ENCODE measurements around the gene DIP2A. TPM values are rescaled to one million over a fixed set of nuclear protein-coding genes. Genes with fewer than 3 reads are reported as not detected.

DIP2A gene
- total and polyA plus RNA-seq, 7 donors: 7.3 to 12.2 (median 11.0) TPM

DNA sequence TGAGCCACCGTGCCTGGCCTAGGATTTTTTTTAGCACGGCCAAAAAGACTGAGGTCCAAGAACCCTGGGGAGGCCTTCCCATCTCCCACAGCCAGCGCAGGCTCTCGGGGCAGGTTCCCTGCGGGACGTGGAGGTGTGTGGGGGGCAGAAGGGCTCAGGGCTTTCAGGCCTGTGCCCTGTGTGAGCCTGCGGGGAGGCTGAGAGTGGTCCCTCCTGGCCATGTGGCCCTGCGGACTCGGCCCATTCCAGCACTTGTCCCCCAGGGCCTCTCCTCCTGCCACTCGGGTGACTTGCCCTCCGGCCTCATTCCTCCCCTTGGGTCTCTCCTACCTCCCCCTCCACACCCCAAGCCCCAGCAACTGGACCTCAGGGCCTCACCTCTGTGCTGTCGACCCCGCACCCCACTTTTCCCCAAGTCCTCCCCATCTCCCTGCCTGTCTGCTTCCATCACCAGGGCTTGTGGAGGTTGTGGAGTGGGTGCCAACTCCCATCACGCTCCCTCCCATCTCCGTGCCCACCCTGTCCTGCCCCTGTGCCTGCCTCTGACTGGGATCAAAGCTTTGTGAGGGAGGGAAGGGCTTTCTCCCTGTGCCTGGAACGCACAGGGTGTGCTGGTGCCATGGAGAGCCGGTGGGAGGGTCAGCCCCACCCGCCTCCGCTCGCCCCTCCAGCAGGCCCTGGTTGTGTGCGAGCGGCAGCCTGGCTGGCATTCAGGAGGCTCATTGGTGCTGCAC, 32.2 kb upstream of the DIP2A start:
- no peak for ATAC-seq
- Histone ChIP-seq H3K4me3 (no peak overlapping the region), H3K27me3 (ENCODE audit: insufficient read depth in 3 of 3, low read length in 2 of 3) (no peaks in the 10 kb centered on the region), H3K4me1 (no peaks in the 10 kb centered on the region), H3K27ac (no peak overlapping the region), H3K9me3 (no peaks in the 10 kb centered on the region), H3K36me3 (ENCODE audit: insufficient read depth in 1 of 2, low read depth in 1 of 2) (peaks cover 22 to 95% of the 10 kb centered on the region in 2 donors)
- peak in 1 of 2 donors; percentile 46 for DNase-seq
- 86 to 92% (median 89%) methylated on average over 22 of the region's 22 CpGs for WGBS, 3 donors
- intact Hi-C loops (cut with DNase I): loop anchor here in 1 of 2 donors (10.0 kb wide), 1 partner anchor 182 kb away; no protein-coding TSS in a partner anchor
- no peak for TF ChIP-seq CTCF (IDR thresholded peaks at IDR 0.05)

DNA sequence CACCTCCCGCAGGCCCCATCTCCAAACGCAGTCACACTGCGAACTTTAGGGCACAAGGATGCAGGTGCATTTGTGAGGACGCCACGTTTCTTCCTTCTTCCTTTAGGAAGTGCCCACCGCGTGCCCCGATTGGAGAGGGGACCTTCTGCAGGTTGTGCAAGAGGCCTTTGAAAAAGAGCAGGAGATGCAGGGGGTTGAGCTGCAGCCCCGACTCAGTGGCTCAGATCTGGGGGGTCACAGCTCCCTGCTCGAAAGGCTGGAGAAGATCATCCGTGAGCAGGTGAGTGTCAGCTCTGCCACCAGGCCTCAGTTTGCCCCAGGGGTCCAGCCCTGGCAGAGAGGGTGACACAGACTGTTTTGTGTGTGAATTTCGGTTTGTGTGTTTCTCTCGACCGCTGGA, 31.2 kb upstream of the DIP2A start:
- Histone ChIP-seq H3K27me3 (ENCODE audit: insufficient read depth in 3 of 3, low read length in 2 of 3) (no peaks in the 10 kb centered on the region), H3K9me3 (no peaks in the 10 kb centered on the region), H3K27ac (no peak overlapping the region), H3K36me3 (ENCODE audit: insufficient read depth in 1 of 2, low read depth in 1 of 2) (peaks cover 15 to 95% of the 10 kb centered on the region in 2 donors), H3K4me1 (no peaks in the 10 kb centered on the region), H3K4me3 (no peak overlapping the region)
- no peak for ATAC-seq
- no peak for TF ChIP-seq CTCF (IDR thresholded peaks at IDR 0.05)
- DNase-seq: peak in 1 of 2 donors; percentile 23
- intact Hi-C loops (cut with DNase I): loop anchor here in 1 of 2 donors (10.0 kb wide), 1 partner anchor 183 kb away; no protein-coding TSS in a partner anchor
- WGBS, 3 donors: 93 to 94% (median 93%) methylated on average over 14 of the region's 14 CpGs

DNA sequence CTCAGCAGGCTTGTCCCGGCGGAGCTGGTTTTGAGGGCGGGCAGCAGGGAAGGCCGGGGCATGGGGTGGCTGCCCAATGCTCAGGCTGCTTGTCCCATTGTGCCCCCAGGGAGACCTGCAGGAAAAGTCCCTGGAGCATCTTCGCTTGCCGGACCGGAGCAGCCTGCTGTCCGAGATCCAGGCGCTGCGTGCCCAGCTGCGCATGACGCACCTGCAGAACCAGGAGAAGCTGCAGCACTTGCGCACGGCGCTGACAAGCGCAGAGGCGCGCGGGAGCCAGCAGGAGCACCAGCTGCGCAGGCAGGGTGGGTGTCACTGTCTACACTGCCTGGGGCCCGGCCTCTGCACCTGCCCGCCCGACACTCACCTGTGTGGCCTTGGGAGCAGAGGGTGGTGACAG, 30.4 kb upstream of the DIP2A start:
- intact Hi-C loops (cut with DNase I): loop anchor here in 1 of 2 donors (10.0 kb wide), 1 partner anchor 183 kb away; no protein-coding TSS in a partner anchor
- Histone ChIP-seq H3K36me3 (ENCODE audit: insufficient read depth in 1 of 2, low read depth in 1 of 2) (peaks cover 15 to 95% of the 10 kb centered on the region in 2 donors), H3K27me3 (ENCODE audit: insufficient read depth in 3 of 3, low read length in 2 of 3) (no peaks in the 10 kb centered on the region), H3K4me3 (no peak overlapping the region), H3K4me1 (no peaks in the 10 kb centered on the region), H3K27ac (no peak overlapping the region), H3K9me3 (no peaks in the 10 kb centered on the region)
- no peak for TF ChIP-seq CTCF (IDR thresholded peaks at IDR 0.05)
- WGBS, 3 donors: 89 to 96% (median 92%) methylated on average over 23 of the region's 23 CpGs
- no peak for ATAC-seq
- DNase-seq: peak in 1 of 2 donors; percentile 51

GRCh38 chr21:46428987-46429710, 29.5 kb upstream of the DIP2A start:
- H3K4me3 ChIP-seq: no peak overlapping the region
- ATAC-seq (peak in 1 of 4 donors; percentile 2), DNase-seq (peak in 1 of 2 donors; percentile 46)
- H3K27me3 ChIP-seq (ENCODE audit: insufficient read depth in 3 of 3, low read length in 2 of 3): no peaks in the 10 kb centered on the region
- intact Hi-C loops (cut with DNase I): loop anchor here in 1 of 2 donors (10.0 kb wide), 1 partner anchor 184 kb away; no protein-coding TSS in a partner anchor
- H3K27ac ChIP-seq: no peak overlapping the region
- no peak for TF ChIP-seq CTCF (IDR thresholded peaks at IDR 0.05)
- WGBS, 3 donors: 91 to 94% (median 93%) methylated on average over 34 to 44 of the region's 44 CpGs
- no peaks in the 10 kb centered on the region for H3K4me1 ChIP-seq
- no peaks in the 10 kb centered on the region for H3K9me3 ChIP-seq
- H3K36me3 ChIP-seq (ENCODE audit: insufficient read depth in 1 of 2, low read depth in 1 of 2): peaks cover 15 to 99% of the 10 kb centered on the region in 2 donors
